RPMI8226 (cell line): ENCODE results near the gene SPATS2.

Source experiments
- DNase-seq: peaks from one replicate; pipeline ENCODE4 v3.0.0-alpha.2; 2015

The SPATS2 gene

DNA sequence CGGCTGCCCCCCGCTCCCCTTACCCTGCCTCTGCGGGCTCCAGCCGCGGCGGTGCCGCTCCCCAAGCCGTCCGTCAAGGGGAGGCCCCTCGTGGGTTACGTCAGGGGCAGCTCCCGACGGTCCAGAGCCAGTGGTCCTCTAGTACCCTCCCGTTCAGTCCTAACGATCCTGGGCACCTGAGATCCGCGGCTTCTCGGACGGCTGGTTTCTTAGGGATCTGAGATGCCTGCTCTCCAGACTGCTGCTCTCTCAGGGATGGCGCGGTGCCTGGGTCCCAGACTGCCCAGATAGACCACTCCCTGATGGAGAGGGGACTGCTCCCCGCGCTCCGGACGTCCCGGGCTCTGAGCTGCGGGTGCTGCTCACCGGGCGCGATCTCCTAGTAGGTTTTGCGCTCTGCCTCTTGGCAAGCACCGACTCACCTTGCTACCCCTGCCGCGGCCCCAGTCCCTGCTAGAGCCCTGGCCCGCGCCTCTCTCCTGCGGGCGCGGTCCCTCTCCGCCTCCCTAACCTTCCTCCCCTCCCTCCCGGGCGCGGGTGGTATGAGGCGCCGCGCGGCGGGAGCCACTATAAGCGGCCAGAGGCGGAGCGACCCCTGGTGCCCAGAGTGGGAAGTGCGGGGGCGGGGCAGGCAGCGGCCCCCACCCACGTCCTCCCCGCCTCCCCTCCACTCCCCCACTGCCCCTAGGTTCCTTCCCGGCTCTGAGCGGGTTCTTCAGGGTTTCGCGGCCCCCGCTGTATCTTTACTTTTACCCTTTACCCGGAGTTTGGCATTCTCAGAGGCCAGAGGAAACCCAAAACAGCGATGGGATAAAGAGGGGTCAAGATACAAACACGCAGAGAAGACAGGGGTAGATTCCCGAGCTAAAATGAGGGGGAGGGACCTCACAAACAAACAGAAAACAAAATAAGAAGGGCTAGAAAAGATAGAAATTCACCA is 30.3 kb upstream of the SPATS2 start, which contains the start of gene C1QL4:
Gene C1QL4, minus strand, starts transcription at position 544 of the 940 bp plus-strand sequence. CDS start 711 bp downstream, outside the sequence.
- DNase-seq, result peak; percentile 85

DNA sequence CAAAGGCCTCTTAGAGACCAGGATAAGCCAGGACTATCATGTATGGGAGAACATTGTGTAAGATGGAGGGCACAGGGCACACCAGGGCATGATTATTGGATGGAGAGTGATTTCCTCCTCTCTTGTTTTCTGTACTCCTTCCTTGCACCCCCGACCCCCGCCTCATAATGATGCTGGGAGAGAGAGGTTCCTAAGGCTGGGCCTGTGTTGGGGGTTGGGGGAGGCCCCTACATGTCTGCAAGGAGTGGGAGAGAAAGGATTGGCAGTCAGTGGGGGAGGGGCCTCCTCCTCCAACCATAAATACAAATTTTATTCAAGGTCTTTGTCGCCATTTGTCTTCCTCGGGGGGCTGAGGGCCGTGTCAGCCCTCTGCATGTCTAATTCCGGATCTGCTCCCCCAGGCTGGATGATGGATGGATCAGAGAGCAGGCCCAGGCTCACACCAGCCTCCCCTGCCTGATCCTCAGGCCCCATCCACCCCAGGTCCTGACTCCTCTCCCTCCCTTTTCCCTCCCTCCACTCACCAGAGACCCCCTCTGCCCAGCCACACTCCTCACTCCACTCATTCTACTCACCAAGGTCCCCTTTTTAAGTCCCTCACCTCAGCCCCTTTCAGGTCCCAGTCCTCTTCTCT is 28.3 kb upstream of the SPATS2 start:
- DNase-seq, result no peak

DNA sequence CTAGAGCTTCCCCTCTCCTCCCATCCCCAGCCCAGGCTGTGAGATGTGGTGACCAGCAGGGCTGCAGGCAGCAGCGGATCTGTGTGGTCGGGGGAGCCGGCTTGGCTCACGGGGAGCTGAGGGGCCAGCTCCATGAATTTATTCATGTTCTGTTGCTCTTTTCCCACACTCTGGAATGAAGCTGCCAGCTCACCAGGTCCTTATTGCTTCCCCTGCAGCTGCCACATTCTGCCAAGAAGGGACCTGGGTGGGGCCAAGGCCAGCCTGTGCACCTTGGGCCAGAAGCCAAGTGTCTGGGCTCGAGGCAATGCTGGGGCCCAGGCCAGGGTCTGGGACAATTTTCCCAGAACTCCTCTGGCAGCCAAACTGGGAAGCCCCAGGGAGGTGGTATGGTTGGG is 27.8 kb upstream of the SPATS2 start:
- DNase-seq, result no peak

DNA sequence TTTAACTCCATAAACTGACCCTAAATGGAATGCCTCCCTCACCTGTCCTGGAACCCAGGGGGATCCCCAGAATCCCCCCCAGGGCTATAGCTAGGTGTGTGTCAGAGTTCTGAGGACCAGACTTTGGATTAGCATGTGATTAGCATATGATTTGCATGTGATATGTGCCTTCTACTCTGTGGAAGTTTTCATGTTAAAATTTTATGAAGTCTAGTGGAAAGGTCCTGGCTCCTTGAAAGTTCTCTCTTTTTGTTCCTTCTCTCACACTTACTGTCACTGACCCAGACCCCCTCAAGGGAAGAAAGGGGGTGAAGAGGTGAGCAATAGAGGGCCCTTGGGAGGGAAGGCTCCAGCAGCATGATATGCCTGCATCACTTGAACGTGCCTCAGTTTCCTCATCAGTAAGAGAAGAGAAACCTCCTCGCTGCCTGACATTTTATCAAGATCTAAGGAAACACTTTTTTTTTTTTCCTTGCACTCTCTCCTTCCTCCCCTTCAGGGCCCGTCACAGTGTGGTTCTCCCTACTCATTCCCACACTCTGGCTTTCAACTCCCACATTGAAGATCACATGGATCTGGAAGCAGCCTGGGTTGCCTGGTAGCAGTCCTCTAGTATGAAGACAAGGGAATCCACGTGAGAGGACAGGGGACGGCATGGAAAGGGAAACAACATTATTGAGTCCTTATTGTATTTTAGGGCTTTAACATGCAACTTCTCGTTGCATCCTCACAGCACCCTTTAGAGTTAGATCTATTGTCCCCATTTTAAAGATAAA is 27.0 kb upstream of the SPATS2 start:
- DNase-seq, result no peak

DNA sequence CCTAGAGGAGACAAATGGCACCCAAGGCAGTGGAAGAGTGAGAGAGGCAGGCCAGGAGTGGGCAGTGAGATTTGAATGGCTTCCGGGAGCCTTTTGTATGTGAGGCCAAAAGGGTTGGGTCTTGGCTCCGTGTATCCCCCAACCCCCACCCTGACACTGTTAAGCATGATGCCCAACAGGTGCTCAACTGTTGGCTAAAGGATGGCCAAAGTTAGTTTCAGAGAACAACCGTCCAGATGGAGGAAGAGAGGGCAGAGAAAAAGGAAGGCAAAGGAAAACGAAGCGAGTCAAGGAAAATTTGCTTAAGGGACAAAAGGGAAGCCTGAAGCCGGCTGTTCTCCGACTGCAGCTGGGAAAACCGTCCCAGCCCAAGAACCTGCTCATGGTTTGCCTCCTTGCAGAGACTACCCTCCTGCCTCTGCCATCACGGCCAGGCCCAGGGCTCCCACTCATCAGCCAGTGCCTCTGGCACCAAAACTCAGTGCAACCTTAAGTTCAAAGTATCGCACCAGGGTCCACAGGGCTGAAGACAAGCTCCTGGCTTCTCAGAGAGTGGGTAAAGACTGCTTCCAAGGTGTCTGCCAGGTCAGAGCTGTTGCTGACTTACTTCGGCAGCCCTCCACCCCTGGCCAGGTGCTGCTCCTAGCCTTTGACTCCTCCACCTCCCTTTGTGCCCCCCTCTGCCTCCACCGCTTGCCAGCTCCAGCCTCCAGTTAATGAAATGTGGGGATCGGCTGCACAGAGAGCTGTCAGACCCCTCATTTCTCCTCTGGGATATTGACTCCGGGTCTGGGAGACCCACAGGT is 26.1 kb upstream of the SPATS2 start:
- no peak for DNase-seq

DNA sequence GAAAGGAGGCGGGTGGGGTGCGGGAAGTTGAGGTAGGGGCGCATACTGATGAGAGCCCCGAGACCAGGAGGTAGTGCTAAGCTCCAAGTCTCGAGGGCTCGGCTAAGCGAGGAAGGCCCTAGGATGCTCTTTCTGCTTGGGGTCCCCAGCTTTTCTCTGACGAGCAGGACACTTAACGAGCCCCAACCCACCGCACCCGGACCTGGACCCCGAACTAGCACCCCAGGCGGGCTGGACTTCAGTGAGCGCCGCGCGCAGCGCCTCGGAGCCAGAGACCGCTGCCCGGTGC is 25.5 kb upstream of the SPATS2 start:
- no peak for DNase-seq

DNA sequence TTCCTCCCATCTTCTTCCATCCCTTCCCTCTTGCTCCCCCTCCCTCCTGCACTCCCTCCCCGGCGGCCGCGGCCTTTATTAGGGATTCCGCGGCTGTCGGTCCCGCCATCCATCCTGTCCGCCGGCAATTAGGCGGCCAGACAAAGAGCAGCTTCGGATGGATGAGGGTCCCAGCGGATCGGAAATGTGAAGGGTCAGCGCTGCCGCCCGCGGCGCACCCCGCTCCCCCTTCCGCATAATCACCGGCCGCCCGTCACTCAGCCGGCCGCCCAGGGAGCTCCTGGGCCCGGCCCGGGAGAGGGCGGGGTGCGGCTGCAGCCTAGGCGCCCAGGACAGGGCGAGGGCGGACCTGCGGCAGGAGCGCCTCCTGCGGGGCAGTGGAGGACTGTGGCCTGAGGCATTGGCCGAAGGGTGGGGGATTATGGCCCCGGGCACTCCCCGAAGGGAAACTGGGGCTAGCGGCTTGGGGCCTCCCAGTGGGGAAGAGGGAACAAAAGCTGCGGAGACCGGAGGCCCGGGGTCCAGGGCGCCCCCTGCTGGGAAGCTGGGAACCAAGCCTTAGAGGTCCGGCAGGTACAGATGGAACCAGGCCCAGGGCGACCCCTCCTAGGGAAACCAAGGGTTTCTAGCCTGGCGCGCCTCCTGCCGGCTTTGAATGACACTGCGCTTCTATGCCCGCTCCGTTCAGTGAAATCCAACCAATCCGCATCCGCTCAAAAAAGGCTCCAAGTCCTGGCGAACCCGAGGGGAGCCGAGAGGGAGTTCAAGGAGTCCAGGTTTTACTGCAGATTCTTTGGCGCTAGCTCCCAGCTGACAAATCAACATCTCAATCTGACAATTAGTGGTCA is 25.0 kb upstream of the SPATS2 start:
- DNase-seq, result peak; percentile 86

DNA sequence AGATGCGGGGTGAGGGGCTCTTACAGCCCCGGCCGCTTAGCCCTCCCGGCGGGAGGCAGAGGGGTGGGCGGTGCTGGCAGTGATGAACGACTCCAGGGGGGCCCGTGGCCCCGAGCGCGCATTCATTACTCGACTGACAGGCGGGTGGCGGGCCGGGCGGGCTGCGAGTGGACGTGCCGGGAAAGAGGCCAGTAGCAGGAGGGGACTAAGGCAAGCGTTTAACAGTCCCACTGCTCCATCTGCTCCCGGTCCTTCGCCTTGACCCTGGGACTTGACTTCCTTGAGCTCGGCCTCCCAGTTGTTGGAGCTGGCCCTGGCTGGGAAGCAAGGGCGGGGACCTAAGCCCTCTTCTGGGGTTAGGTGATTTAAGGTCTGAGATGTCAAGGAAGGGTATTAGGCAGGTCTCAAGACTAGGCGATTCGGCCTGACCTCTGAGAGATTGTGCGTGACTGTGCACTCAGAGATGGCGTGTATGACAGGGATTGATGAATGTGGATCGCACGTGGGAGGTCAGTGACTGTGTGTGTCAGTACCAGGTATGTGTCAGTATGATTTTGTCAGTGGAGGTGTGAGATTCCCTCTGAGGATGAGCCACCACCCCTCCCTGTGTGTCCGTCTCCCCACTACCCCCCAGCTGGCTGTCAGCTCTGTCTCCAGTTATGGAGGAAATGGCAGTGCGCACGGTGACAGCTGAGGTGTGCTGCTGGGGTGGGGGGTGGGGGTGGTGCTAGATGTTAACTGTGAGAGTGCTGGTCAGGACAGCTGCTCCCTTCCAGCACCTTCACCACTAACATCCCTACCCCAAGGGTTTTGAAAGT is 24.1 kb upstream of the SPATS2 start:
- no peak for DNase-seq

DNA sequence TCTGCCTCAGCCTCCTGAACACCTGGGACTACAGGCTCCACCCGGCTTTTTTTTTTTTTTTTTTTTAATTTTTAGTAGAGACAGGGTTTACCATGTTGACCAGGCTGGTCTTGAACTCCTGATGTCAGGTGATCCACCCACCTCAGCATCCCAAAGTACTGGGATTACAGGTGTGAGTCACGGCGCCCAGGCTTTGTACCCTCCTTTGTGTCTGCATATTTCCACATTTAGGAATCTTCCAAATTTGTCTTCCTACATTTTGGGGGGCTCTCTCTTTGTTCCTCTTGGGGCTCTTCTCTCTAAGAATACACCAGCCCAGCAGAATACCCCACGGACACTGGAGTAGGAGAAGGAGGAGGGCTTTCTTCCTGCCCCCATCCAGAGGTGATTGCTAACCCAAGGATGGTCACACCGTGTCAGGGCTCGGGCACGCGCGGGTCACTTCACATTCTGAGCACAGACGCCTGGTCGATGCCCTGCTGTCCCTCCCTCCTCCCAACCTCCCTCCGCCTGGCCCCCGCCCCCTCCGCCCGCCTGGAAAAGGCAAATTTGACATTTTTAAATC is 22.7 kb upstream of the SPATS2 start:
- DNase-seq, result no peak

DNA sequence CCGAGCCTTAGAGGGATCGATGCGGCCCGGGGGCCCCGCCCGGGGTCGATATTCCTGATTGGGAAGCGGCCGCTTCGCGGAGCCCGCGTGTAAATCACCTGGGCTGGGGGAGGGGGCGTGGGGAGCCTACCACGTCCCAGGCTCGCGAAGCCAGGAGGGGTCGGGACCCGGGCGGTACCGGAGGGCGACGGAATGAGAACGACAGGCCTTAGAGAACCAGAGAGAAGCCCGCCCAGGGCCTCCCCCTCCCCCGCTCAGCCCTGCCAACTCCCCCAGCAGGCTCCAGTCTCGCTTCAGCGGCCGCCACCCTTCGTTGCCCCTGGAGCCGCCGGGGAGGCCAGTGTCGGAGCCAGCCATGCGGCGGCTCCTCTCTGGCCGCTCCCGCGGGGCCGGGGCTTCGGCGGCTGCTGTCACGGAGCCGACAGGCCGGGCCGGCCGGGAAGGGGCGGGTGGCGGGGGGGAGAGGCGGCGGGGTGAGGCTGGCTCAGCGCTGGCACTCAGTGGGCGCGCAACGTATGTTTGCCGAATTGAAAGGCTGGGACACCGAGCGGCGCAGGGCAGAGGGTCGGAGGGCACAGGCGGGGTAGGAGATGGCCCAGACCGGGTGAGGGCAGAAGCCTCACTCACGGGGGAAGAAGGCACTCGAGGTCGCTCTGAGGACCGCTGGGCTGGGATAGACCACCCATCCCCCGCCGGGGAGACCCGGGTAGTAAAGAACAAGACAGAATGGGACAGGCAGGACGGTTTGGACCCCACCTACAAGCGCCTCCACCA is 22.0 kb upstream of the SPATS2 start:
- peak; percentile 39 for DNase-seq

DNA sequence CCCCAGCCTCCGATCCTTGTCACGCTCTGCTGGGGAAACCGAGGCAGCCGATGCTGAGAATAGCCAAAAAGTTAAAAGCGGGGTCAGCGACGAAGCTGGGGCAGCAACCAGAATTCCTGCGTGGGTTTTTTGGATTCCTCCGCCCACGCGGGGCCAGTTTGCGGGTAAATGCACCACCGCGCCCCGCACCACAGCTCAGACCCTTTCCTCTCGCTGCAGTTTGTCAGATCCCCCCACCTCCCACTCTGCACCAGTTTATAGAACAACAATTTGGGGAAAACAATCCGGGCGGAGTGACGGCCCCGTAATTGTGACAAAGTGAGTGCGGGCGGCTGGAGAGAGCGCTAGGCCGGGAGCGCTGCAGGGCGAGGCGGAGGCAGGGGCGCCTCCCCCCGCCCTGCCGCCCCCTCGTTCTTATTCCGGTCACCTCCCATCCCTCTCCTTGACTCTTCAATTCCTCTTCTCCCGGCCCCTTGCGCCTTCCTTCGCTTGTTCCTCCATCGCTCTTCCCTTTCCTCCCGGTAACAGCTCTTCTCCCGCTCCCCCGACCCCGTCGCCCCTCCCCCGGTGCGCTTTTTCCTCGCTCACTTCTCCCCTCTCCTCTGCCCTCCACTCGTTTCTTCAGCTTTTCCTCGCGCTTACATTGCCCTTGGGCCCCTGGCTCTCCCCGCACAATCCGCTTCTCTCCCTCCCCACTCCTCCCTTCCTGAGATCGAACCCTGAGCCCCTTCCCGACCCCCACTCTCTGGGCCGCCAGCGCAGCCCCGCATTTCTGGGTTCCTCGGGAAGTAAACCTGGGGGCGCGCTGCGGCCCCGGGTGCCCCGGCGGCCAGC is 21.2 kb upstream of the SPATS2 start:
- no peak for DNase-seq

DNA sequence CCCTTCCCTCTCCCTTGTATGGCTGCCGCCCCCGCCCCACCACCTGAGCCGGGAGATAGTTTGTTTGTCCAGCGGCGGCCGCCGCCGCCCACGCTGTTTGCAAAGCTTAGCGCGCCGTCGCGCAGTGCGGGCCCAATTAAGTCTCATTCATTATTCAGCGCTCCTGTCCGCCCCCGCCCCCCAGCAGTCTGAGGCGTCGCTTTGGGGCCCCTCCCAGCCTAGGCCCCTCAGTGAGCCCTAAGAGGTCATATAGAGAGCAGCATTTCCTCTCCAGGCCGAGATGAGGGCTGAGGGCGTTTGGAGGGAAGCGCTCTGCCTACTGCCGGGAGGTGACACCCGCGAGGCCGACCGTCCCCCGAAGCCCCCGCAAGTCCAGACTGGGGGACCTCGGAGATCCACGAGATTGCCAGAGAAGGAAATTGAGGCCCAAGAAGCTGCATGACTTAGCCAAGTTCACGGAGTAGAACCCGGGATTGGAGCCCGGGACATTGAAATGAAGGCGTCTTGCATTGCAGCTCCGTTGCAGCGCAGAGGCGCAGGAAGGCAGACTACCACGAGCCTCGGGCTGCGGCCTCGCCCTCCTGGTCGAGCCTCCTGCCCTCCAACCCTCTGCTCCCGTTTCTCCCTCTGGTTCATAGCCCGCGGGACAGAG is 20.5 kb upstream of the SPATS2 start, which contains the start of gene DNAJC22:
Gene DNAJC22, plus strand, starts transcription at position 230 of the 652 bp plus-strand sequence. CDS start 1,985 bp downstream, outside the sequence.
- peak; percentile 37 for DNase-seq

DNA sequence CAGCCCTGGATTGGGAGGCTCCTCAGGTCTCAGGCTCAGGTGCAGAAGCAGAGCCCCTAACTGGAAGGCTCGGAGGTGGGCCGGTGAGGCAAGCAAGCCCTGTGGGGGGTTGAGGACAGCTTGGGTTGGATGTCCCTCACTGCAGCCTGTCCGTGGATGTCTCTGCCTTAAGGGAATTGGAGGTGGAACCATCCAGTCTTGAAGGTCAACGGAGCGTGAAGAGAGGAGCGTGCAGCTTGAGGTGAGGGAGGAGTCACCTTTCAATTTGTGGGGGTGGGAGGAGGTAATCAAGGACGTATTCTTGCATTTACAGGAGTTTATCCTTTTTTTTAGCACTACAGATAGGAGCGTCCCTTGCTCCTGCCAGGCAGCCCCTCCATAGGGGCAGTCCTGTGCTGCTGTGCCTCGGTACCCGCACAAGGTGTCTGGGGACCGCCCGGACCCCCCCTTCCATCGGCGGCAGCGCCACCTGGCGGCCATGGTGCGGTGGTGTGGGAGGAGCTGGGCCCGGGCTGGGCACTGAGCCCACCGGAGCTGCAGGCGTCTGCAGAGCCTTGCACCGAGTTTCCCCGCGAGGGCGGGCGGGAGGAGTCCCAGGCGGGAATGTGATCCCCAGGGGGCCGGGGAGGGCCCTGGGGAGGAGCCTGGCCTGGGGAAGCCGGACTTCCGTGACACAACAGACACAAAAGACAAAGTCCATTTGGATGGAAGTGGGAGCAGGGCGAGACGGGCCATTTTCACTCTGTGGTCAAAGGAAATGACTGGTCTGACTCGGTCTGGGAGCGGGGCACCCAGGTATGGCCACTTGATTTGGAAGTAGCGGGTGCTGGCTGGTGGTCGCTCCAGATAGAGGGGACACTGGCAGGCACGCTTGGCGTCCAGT is 19.7 kb upstream of the SPATS2 start:
- peak; percentile 77 for DNase-seq

DNA sequence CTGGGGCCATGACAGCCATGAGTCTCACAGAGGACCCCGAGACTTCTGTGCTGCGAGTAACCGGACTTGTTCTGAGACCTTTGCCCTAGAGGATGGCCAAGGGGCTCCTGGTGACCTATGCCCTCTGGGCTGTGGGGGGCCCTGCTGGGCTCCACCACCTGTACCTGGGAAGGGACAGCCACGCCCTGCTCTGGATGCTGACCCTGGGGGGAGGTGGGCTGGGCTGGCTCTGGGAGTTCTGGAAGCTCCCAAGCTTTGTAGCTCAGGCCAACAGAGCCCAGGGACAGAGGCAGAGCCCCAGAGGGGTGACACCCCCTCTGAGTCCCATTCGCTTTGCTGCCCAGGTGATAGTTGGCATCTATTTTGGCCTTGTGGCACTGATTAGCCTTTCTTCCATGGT is 18.5 kb upstream of the SPATS2 start:
- DNase-seq, result no peak

DNA sequence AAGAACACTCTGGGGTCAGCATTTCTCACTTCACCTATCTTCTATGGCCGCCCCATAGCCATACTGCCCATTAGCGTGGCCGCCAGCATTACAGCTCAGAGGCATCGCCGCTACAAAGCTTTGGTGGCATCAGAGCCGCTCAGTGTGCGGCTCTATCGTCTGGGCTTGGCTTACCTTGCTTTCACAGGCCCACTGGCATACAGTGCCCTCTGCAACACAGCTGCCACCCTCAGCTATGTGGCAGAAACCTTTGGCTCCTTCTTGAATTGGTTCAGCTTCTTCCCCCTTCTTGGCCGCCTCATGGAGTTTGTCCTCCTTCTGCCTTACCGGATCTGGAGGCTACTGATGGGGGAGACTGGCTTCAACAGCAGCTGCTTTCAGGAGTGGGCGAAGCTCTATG is 18.0 kb upstream of the SPATS2 start:
- no peak for DNase-seq

DNA sequence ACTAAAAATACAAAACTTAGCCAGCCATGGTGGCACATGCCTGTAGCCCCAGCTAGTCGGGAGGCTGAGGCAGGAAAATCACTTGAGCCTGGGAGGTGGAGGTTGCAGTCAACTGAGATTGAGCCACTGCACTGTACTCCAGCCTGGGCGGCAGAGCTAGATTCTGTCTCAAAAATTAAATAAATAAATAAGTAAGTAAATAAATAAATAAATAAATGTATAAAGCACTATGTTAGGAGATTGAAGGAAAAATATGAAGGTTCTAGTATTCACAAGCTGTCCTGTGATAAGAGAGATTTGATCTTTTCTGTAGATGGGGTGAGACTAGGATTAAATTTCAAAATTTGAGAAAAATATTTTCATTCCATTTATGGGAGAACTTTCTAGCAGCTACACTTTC is 14.9 kb upstream of the SPATS2 start:
- no peak for DNase-seq

DNA sequence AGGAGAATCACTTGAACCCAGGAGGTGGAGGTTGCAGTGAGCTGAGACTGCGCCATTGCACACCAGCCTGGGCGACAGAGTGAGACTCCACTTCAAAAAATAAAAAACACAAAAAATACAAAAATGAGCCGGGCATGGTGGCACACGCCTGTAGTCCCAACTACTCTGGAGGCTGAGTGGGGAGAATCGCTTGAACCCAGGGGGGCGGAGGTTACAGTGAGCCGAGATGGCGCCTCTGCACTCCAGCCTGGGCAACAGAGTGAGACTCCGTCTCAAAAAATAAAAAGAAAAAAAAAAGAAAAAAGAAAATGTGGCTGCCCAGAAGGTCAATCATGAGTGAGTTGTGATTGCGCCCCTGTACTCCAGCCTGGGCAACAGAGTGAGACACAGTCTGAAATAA is 11.3 kb upstream of the SPATS2 start:
- DNase-seq, result no peak
